Hematopoietic multipotent progenitor cell treated with erythropoietin and hydrocortisone succinate and interleukin-3 and kit ligand, for 15 days (in vitro differentiated cells): ENCODE results near the gene DDRGK1.
A peak's percentile ranks its signal among the peaks of the same experiment; 100 is the strongest.

Experiments used
- DNase-seq: peaks from one replicate; pipeline ENCODE4 v3.0.0-alpha.2; 2015; ENCODE audit warnings: low spot score

DDRGK1 gene

GRCh38 chr20:3204124-3204794, at the start of gene DDRGK1:
DDRGK1 (minus strand) TSS chr20:3204682; CDS start chr20:3204627, 55 bp downstream.
- peak; percentile 93 for DNase-seq

GRCh38 chr20:3251806-3252205, 47.3 kb upstream of the DDRGK1 start:
- DNase-seq: no peak

GRCh38 chr20:3250091-3250504, 45.6 kb upstream of the DDRGK1 start:
- DNase-seq: no peak

- no peak for DNase-seq
These were observed 44.5 kb upstream of the DDRGK1 start for GRCh38 chr20:3248993-3249347.

- DNase-seq: no peak
These were observed 43.9 kb upstream of the DDRGK1 start for GRCh38 chr20:3248167-3248992.

- no peak for DNase-seq
These were observed 43.2 kb upstream of the DDRGK1 start for GRCh38 chr20:3247638-3248037.

- DNase-seq: no peak
These were observed 42.2 kb upstream of the DDRGK1 start for GRCh38 chr20:3246682-3247081.

- no peak for DNase-seq
These were observed 41.2 kb upstream of the DDRGK1 start for GRCh38 chr20:3245711-3246110.

- no peak for DNase-seq
These were observed 40.7 kb upstream of the DDRGK1 start for GRCh38 chr20:3245156-3245555.

- DNase-seq: no peak
These were observed 40.1 kb upstream of the DDRGK1 start for GRCh38 chr20:3244613-3245012.

- no peak for DNase-seq
These were observed 39.4 kb upstream of the DDRGK1 start for GRCh38 chr20:3243718-3244358.

- no peak for DNase-seq
These were observed 37.8 kb upstream of the DDRGK1 start for GRCh38 chr20:3242172-3242692.

- no peak for DNase-seq
These were observed 36.4 kb upstream of the DDRGK1 start for GRCh38 chr20:3240776-3241363.

GRCh38 chr20:3239867-3240775, 35.6 kb upstream of the DDRGK1 start:
- DNase-seq: no peak

GRCh38 chr20:3239026-3239866, 34.8 kb upstream of the DDRGK1 start, which contains the start of gene SLC4A11:
SLC4A11 (minus strand) TSS chr20:3239190; CDS start chr20:3239137, 53 bp downstream.
- no peak for DNase-seq

- no peak for DNase-seq
These were observed 34.1 kb upstream of the DDRGK1 start for GRCh38 chr20:3238616-3239025.

- DNase-seq: no peak
These were observed 33.6 kb upstream of the DDRGK1 start for GRCh38 chr20:3237958-3238615.

- DNase-seq: no peak
These were observed 32.8 kb upstream of the DDRGK1 start for GRCh38 chr20:3237011-3237957.
